Left lung (tissue), 10 donors: ENCODE data around the gene DCUN1D3. TPM values are rescaled to one million over a fixed set of nuclear protein-coding genes. Genes with fewer than 3 reads are reported as not detected.

ENCODE experiments used
- ATAC-seq: fragments of 200-7000 bp; cut with Tn5 transposase; one replicate; pipeline ENCODE4 v1.9.1; 2020; ENCODE audit warnings: moderate library complexity
- DNase-seq, 4 donors: peaks; one replicate each; pipeline ENCODE4 v3.0.0-alpha.2; 2013 to 2020
- H3K27ac ChIP-seq, 2 donors: fragments of 200-600 bp; sonication (generic) in 1 of 2; one replicate each; pipeline versions ENCODE4 v1.5.0 to v1.8.0; 2020 to 2021
- H3K27me3 ChIP-seq, 2 donors: fragments of 200-600 bp; sonication (generic) in 1 of 2; one replicate each; pipeline versions ENCODE4 v1.5.0 to v1.8.0; 2020 to 2021
- H3K36me3 ChIP-seq, 2 donors: fragments of 200-600 bp; sonication (generic) in 1 of 2; one replicate each; pipeline versions ENCODE4 v1.5.0 to v1.8.0; 2020 to 2021
- H3K4me1 ChIP-seq, 2 donors: fragments of 200-600 bp; one replicate each; pipeline ENCODE4 v1.8.0; 2021
- H3K4me3 ChIP-seq, 2 donors: fragments of 200-600 bp; sonication (generic) in 1 of 2; one replicate each; pipeline versions ENCODE4 v1.5.0 to v1.8.0; 2020 to 2021; ENCODE audit warnings: mild to moderate bottlenecking in 1 of 2
- H3K9me3 ChIP-seq, 2 donors: fragments of 200-600 bp; sonication (generic) in 1 of 2; one replicate each; pipeline versions ENCODE4 v1.5.0 to v1.8.0; 2020 to 2021
- CTCF ChIP-seq, 2 donors: fragments of 200-600 bp; sonication (generic) in 1 of 2; IDR thresholded peaks; one replicate each; pipeline versions ENCODE4 v1.5.0 to v1.8.0; 2021; ENCODE audit warnings: antibody characterized with exemption in 2 of 2
- intact Hi-C, 2 donors: fragments of 100-400 bp; cut with DNase I; formaldehyde crosslinking; loops; one replicate each; pipeline versions ENCODE4 v1.11.2 to v1.14.2; 2022
- polyA plus RNA-seq, 6 donors: library from polyadenylated mRNA; unstranded; fragments of 120-200 nt; gene quantifications; one replicate each; pipeline ENCODE4 v1.2.1, GENCODE V29; 2013; ENCODE audit not compliant: insufficient read length in 6 of 6
- total RNA-seq, 2 donors: library from RNA; stranded (reverse); fragmentation: NEBNext Ultra II Directional; extraction: Animal tissue kit (Norgen Biotek cat#: 25700); gene quantifications; one replicate each; pipeline ENCODE4 v1.2.1, GENCODE V29; 2021
- donor health status: DM: no; HTN: yes; CAD: no.
- donor health status: DM: no; HTN: no; CAD: no.

The DCUN1D3 gene
- total and polyA plus RNA-seq, 8 donors: 8.5 to 27.1 (median 9.9) TPM

GRCh38 chr16:20928774-20929411 is 28.7 kb upstream of the DCUN1D3 start:
- Histone ChIP-seq H3K36me3 (peaks cover 0 to 22% of the 10 kb centered on the region in 2 donors), H3K9me3 (no peaks in the 10 kb centered on the region), H3K4me1 (no peaks in the 10 kb centered on the region), H3K27ac (no peak overlapping the region), H3K27me3 (no peaks in the 10 kb centered on the region), H3K4me3 (no peak overlapping the region)
- intact Hi-C loops: no loop called here
- no peak for TF ChIP-seq CTCF (IDR thresholded peaks at IDR 0.05)
- no peak for DNase-seq
- ATAC-seq: peak; percentile 49

GRCh38 chr16:20925751-20926150 is 25.6 kb upstream of the DCUN1D3 start:
- intact Hi-C loops: no loop called here
- peaks cover 0 to 36% of the 10 kb centered on the region in 2 donors for H3K36me3 ChIP-seq
- no peak for TF ChIP-seq CTCF (IDR thresholded peaks at IDR 0.05)
- H3K27ac ChIP-seq: no peak overlapping the region
- no peak overlapping the region for H3K4me3 ChIP-seq
- no peaks in the 10 kb centered on the region for H3K27me3 ChIP-seq
- H3K4me1 ChIP-seq: no peaks in the 10 kb centered on the region
- ATAC-seq (no peak), DNase-seq (no peak)
- H3K9me3 ChIP-seq: no peaks in the 10 kb centered on the region

GRCh38 chr16:20923876-20924275 is 23.7 kb upstream of the DCUN1D3 start:
- DNase-seq (no peak), ATAC-seq (no peak)
- Histone ChIP-seq H3K27ac (no peak overlapping the region), H3K9me3 (no peaks in the 10 kb centered on the region), H3K36me3 (peaks cover 0 to 36% of the 10 kb centered on the region in 2 donors), H3K4me3 (no peak overlapping the region), H3K27me3 (no peaks in the 10 kb centered on the region), H3K4me1 (peaks cover 0 to 5% of the 10 kb centered on the region in 2 donors)
- TF ChIP-seq CTCF (IDR thresholded peaks at IDR 0.05): no peak
- intact Hi-C loops: no loop called here

GRCh38 chr16:20920799-20921198 is 20.6 kb upstream of the DCUN1D3 start:
- no peak for ATAC-seq

GRCh38 chr16:20920091-20920490 is 19.9 kb upstream of the DCUN1D3 start:
- intact Hi-C loops: no loop called here
- Histone ChIP-seq H3K27ac (no peak overlapping the region), H3K9me3 (no peaks in the 10 kb centered on the region), H3K4me1 (peaks cover 9 to 12% of the 10 kb centered on the region in 2 donors), H3K4me3 (no peak overlapping the region), H3K27me3 (no peaks in the 10 kb centered on the region), H3K36me3 (peaks cover 0 to 26% of the 10 kb centered on the region in 2 donors)
- ATAC-seq: peak; percentile 57
- no peak for DNase-seq
- no peak for TF ChIP-seq CTCF (IDR thresholded peaks at IDR 0.05)

More at GRCh38 chr16:20920799-20921198, 20.6 kb upstream of the DCUN1D3 start:
- H3K36me3 ChIP-seq: peaks cover 0 to 33% of the 10 kb centered on the region in 2 donors
- H3K4me3 ChIP-seq: no peak overlapping the region
- no peaks in the 10 kb centered on the region for H3K9me3 ChIP-seq
- DNase-seq: no peak
- H3K4me1 ChIP-seq: peaks cover 9 to 12% of the 10 kb centered on the region in 2 donors
- TF ChIP-seq CTCF (IDR thresholded peaks at IDR 0.05): no peak
- intact Hi-C loops: no loop called here
- no peak overlapping the region for H3K27ac ChIP-seq
- H3K27me3 ChIP-seq: no peaks in the 10 kb centered on the region
